B cell (primary cell): ENCODE data around the gene ITPKB. TPM values are rescaled to one million over a fixed set of nuclear protein-coding genes. Genes with fewer than 3 reads are reported as not detected.

Source experiments
- ATAC-seq: fragments of 200-7000 bp; cut with Tn5 transposase; one replicate; pipeline ENCODE4 v1.10.0; 2021; ENCODE audit warnings: low read depth, mild to moderate bottlenecking, moderate number of reproducible peaks, moderate library complexity
- CTCF ChIA-PET: fragments of 350-600 bp; sonication (Branson Sonifier 250); formaldehyde crosslinking; loops from one replicate; lab custom pipeline; 2021; ENCODE audit warnings: antibody characterized with exemption, inconsistent platforms; lab: Charles Lee
- POLR2A ChIA-PET: fragments of 350-600 bp; sonication (Branson Sonifier 250); formaldehyde crosslinking; loops from one replicate; lab custom pipeline; 2021; ENCODE audit warnings: antibody characterized with exemption; lab: Charles Lee
- DNase-seq: peaks from one replicate; pipeline ENCODE4 v3.0.0; 2013
- H2AFZ ChIP-seq: 2 replicates; pipeline ENCODE4 v1.6.1; 2012; ENCODE audit warnings: mild to moderate bottlenecking, low read depth, low read length; ENCODE audit not compliant: insufficient read depth, poor library complexity, severe bottlenecking
- H3K27ac ChIP-seq, 2 donors: 1 replicate in 1 of 2; 2 replicates in 1 of 2; pipeline ENCODE4 v1.5.1; 2012 to 2013; ENCODE audit warnings: low read length in 2 of 2, mild to moderate bottlenecking in 2 of 2, moderate library complexity in 1 of 2
- H3K27me3 ChIP-seq, 4 experiments: fragments of 200-600 bp in 1 of 4; sonication (generic) in 1 of 4; replicated peaks in 1 of 4; 1 replicate in 2 of 4; 2 replicates in 2 of 4; pipeline versions ENCODE4 v1.6.1 to v1.7.0; 2013 to 2016; ENCODE audit warnings: low read length in 3 of 4, mild to moderate bottlenecking in 2 of 4, mixed read lengths in 1 of 4, moderate library complexity in 1 of 4; ENCODE audit not compliant: insufficient read depth in 4 of 4, control insufficient read depth in 3 of 4; ENCODE audit errors: control extremely low read depth in 1 of 4
- H3K36me3 ChIP-seq, 2 experiments: replicated peaks in 1 of 2; 1 replicate in 1 of 2; 2 replicates in 1 of 2; pipeline versions ENCODE4 v1.6.1 to v1.7.1; 2013; ENCODE audit warnings: low read length in 1 of 2; ENCODE audit not compliant: insufficient read depth in 2 of 2, control insufficient read depth in 1 of 2; ENCODE audit errors: control extremely low read depth in 1 of 2, extremely low read depth in 1 of 2
- H3K4me1 ChIP-seq, 2 donors: fragments of 200-600 bp in 1 of 2; sonication (generic) in 1 of 2; 1 replicate in 1 of 2; 2 replicates in 1 of 2; pipeline versions ENCODE4 v1.5.1 to v1.6.1; 2013 to 2017; ENCODE audit warnings: low read length in 2 of 2; ENCODE audit not compliant: control insufficient read depth in 2 of 2, insufficient read depth in 2 of 2
- H3K4me2 ChIP-seq: replicated peaks from 2 replicates; pipeline ENCODE3; 2012; ENCODE audit warnings: mild to moderate bottlenecking, low read depth, low read length; ENCODE audit not compliant: poor library complexity, severe bottlenecking
- H3K4me3 ChIP-seq, 5 experiments: fragments of 200-600 bp in 1 of 5; sonication (generic) in 1 of 5; 1 replicate in 3 of 5; 2 replicates in 2 of 5; pipeline versions ENCODE4 v1.5.1 to v1.7.0; 2011 to 2016; ENCODE audit warnings: low read length in 4 of 5, mild to moderate bottlenecking in 4 of 5, low read depth in 2 of 5, control low read depth in 1 of 5, moderate library complexity in 1 of 5; ENCODE audit not compliant: insufficient read depth in 1 of 5; ENCODE audit errors: control extremely low read depth in 1 of 5, extremely low read depth in 1 of 5
- H3K79me2 ChIP-seq: fragments of 200-600 bp; sonication (generic); one replicate; pipeline ENCODE4 v1.6.0; 2016; ENCODE audit warnings: low read length; ENCODE audit not compliant: control insufficient read depth, insufficient read depth
- H3K9ac ChIP-seq: fragments of 200-600 bp; sonication (generic); 2 replicates; pipeline ENCODE4 v1.6.1; 2017; ENCODE audit warnings: mild to moderate bottlenecking, low read length, moderate library complexity
- H3K9me3 ChIP-seq, 3 donors: one replicate each; pipeline versions ENCODE4 v1.6.1 to v1.7.1; 2013; ENCODE audit warnings: low read length in 2 of 3; ENCODE audit not compliant: control insufficient read depth in 2 of 3, insufficient read depth in 1 of 3; ENCODE audit errors: control extremely low read depth in 1 of 3
- H4K20me1 ChIP-seq: 2 replicates; pipeline ENCODE4 v1.6.0; 2012; ENCODE audit warnings: mild to moderate bottlenecking, low read length; ENCODE audit not compliant: insufficient read depth, control insufficient read depth, poor library complexity, severe bottlenecking
- H3K27ac Mint-ChIP-seq: one replicate; pipeline ENCODE4 v1.8.0; 2021; ENCODE audit warnings: mixed read lengths
- H3K27me3 Mint-ChIP-seq: one replicate; pipeline ENCODE4 v1.8.0; 2021; ENCODE audit warnings: mixed read lengths
- H3K4me1 Mint-ChIP-seq: one replicate; pipeline ENCODE4 v1.8.0; 2021; ENCODE audit warnings: mixed read lengths
- H3K4me3 Mint-ChIP-seq: one replicate; pipeline ENCODE4 v1.8.0; 2021; ENCODE audit warnings: mixed read lengths
- H3K9me3 Mint-ChIP-seq: one replicate; pipeline ENCODE4 v1.8.0; 2022; ENCODE audit warnings: mixed read lengths; ENCODE audit not compliant: insufficient read depth
- EZH2 ChIP-seq: IDR thresholded peaks from 2 replicates; pipeline ENCODE4 v1.6.1; 2012; ENCODE audit warnings: borderline replicate concordance, low read depth, mild to moderate bottlenecking, moderate library complexity, low read length; ENCODE audit not compliant: insufficient read depth, poor library complexity, severe bottlenecking
- WGBS: methylation state at CpG from one replicate; pipeline ENCODE4 v1.1.5; 2013; ENCODE audit warnings: missing lambda C conversion rate; ENCODE audit not compliant: insufficient coverage; 5-methylcytosine and 5-hydroxymethylcytosine counted together
- intact Hi-C: fragments of 100-400 bp; cut with micrococcal nuclease; formaldehyde crosslinking; loops from one replicate; pipeline ENCODE4 v1.10.0; 2022
- polyA plus RNA-seq: library from polyadenylated mRNA; depleted of rRNA; stranded (reverse); fragments of >200 nt; gene quantifications from 2 replicates; pipeline ENCODE4 v1.2.3, GENCODE V29; 2012
- total RNA-seq, 2 donors: library from RNA; stranded (reverse); fragments of 120-200 nt in 1 of 2; gene quantifications; 1 replicate in 1 of 2; 2 replicates in 1 of 2; pipeline versions ENCODE4 v1.2.3 to v1.2.4, GENCODE V29; 2013 to 2022
- TF ChIP-seq, protein P1 (sequence below): fragments of 200-600 bp; IDR thresholded peaks from one replicate; pipeline ENCODE4 v1.8.0; 2022; ENCODE audit warnings: antibody characterized with exemption, mild to moderate bottlenecking

The ITPKB gene
- total and polyA plus RNA-seq, 2 donors (not counting 1 experiment from before 2014, with no cell fraction given) = 21.8 to 93.5 TPM

GRCh38 chr1:226605318-226605950 is 133.6 kb downstream of the ITPKB start:
- Histone ChIP-seq H3K27me3 (peaks cover 0 to 3% (median 0%) of the 10 kb centered on the region in 4 experiments), H2AFZ (no peak overlapping the region), H3K79me2 (no peaks in the 10 kb centered on the region), H3K36me3 (no peaks in the 10 kb centered on the region), H3K9me3 (no peaks in the 10 kb centered on the region), H3K4me1 (no peaks in the 10 kb centered on the region), H3K4me3 (no peak overlapping the region), H3K4me2 (no peak overlapping the region), H3K27ac (no peak overlapping the region), H4K20me1 (no peaks in the 10 kb centered on the region), H3K9ac (no peak overlapping the region)
- intact Hi-C loops = no loop called here
- no peak overlapping the region for H3K27ac Mint-ChIP-seq
- no peak overlapping the region for H3K4me3 Mint-ChIP-seq
- WGBS = 95% methylated on average over 2 of the region's 9 CpGs
- ATAC-seq = no peak
- H3K9me3 Mint-ChIP-seq = no peaks in the 10 kb centered on the region
- ChIA-PET POLR2A (no interaction called here), CTCF (interaction anchor here (1.4 to 1.6 kb wide), 2 partner anchors 21 to 61 kb away, joined by 3 to 5 read pairs; no protein-coding TSS in a partner anchor)
- no peak for TF ChIP-seq EZH2
- TF ChIP-seq, protein P1, sequence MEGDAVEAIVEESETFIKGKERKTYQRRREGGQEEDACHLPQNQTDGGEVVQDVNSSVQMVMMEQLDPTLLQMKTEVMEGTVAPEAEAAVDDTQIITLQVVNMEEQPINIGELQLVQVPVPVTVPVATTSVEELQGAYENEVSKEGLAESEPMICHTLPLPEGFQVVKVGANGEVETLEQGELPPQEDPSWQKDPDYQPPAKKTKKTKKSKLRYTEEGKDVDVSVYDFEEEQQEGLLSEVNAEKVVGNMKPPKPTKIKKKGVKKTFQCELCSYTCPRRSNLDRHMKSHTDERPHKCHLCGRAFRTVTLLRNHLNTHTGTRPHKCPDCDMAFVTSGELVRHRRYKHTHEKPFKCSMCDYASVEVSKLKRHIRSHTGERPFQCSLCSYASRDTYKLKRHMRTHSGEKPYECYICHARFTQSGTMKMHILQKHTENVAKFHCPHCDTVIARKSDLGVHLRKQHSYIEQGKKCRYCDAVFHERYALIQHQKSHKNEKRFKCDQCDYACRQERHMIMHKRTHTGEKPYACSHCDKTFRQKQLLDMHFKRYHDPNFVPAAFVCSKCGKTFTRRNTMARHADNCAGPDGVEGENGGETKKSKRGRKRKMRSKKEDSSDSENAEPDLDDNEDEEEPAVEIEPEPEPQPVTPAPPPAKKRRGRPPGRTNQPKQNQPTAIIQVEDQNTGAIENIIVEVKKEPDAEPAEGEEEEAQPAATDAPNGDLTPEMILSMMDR = no peak
- peaks cover 6% of the 10 kb centered on the region for H3K27me3 Mint-ChIP-seq
- peaks cover 6% of the 10 kb centered on the region for H3K4me1 Mint-ChIP-seq
- no peak for DNase-seq

- Mint-ChIP-seq H3K4me3 (no peak overlapping the region), H3K27ac (no peak overlapping the region), H3K27me3 (peaks cover 6% of the 10 kb centered on the region), H3K4me1 (peaks cover 6% of the 10 kb centered on the region), H3K9me3 (no peaks in the 10 kb centered on the region)
- Histone ChIP-seq H3K79me2 (no peaks in the 10 kb centered on the region), H3K27ac (no peak overlapping the region), H3K9me3 (no peaks in the 10 kb centered on the region), H3K4me2 (no peak overlapping the region), H3K4me1 (no peaks in the 10 kb centered on the region), H2AFZ (no peak overlapping the region), H4K20me1 (no peaks in the 10 kb centered on the region), H3K36me3 (no peaks in the 10 kb centered on the region), H3K27me3 (peaks cover 0 to 3% (median 0%) of the 10 kb centered on the region in 4 experiments), H3K4me3 (no peak overlapping the region), H3K9ac (no peak overlapping the region)
- ChIA-PET CTCF (interaction anchor here (1.4 kb wide), 1 partner anchor 22 kb away, joined by 5 read pairs; no protein-coding TSS in a partner anchor), POLR2A (no interaction called here)
- 97% methylated on average over 8 of the region's 9 CpGs for WGBS
- TF ChIP-seq, protein P1 = no peak
- no peak for TF ChIP-seq EZH2
- ATAC-seq = no peak
- intact Hi-C loops = no loop called here
- no peak for DNase-seq
Measured at GRCh38 chr1:226604560-226605317, 134.3 kb downstream of the ITPKB start.
